ENCODE measurements around the gene BCAP31. TPM values are rescaled to one million over a fixed set of nuclear protein-coding genes. Genes with fewer than 3 reads are reported as not detected.
"Not testable (repeated sequence)": the region's sequence is repeated elsewhere in the genome, so short reads cannot be mapped to it uniquely, and the experiment has no call there.

BCAP31 gene
- total and polyA plus RNA-seq, 9 donors: 53.7 to 195 (median 135) TPM

DNA sequence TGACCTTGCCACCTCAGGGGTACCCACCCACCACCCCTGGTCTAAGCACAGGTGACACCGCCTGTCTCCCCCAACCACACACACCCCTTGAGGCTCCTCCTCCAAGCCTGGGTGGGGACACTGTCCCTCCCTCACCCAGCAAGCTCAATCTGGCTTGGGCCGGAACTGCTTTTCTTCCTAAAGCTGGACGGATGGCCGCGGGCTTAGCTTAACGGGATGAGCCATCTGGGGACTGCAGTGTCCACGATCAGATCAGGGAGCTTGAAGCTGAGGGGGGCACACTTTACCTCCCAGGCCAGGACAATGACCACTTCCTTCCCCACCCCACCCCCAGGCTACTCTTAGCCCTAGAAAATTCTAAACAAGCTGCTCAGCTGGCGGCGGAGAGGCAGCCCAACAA, 37.5 kb downstream of the BCAP31 start:
- H3K36me3 ChIP-seq: no peaks in the 10 kb centered on the region
- H3K9me3 ChIP-seq: no peaks in the 10 kb centered on the region
- H3K27ac ChIP-seq: no peak overlapping the region
- no peak for TF ChIP-seq POLR2A (IDR thresholded peaks at IDR 0.05)
- TF ChIP-seq CTCF (IDR thresholded peaks at IDR 0.05): no peak
- TF ChIP-seq EP300 (IDR thresholded peaks at IDR 0.05): no peak
- H3K27me3 ChIP-seq: no peaks in the 10 kb centered on the region
- H3K4me1 ChIP-seq (ENCODE audit: insufficient read depth): no peaks in the 10 kb centered on the region
- DNase-seq: peak in 1 of 5 donors; percentile 17
- H3K4me3 ChIP-seq: no peak overlapping the region
- 55 to 61% (median 60%) methylated on average over 8 to 9 of the region's 9 CpGs for WGBS, 3 donors
- intact Hi-C loops (cut with DNase I): no loop called here

GRCh38 chrX:153685751-153686696, 38.2 kb downstream of the BCAP31 start:
- intact Hi-C loops (cut with DNase I): no loop called here
- Histone ChIP-seq H3K4me3 (no peak overlapping the region), H3K36me3 (no peaks in the 10 kb centered on the region), H3K27me3 (no peaks in the 10 kb centered on the region), H3K9me3 (no peaks in the 10 kb centered on the region), H3K27ac (no peak overlapping the region), H3K4me1 (ENCODE audit: insufficient read depth) (no peaks in the 10 kb centered on the region)
- peak in 2 of 5 donors; percentile 16 to 18 for DNase-seq
- WGBS, 3 donors: 68 to 74% (median 73%) methylated on average over 24 of the region's 24 CpGs
- no peak for TF ChIP-seq CTCF (IDR thresholded peaks at IDR 0.05)
- TF ChIP-seq EP300 (IDR thresholded peaks at IDR 0.05): no peak
- TF ChIP-seq POLR2A (IDR thresholded peaks at IDR 0.05): no peak

DNA sequence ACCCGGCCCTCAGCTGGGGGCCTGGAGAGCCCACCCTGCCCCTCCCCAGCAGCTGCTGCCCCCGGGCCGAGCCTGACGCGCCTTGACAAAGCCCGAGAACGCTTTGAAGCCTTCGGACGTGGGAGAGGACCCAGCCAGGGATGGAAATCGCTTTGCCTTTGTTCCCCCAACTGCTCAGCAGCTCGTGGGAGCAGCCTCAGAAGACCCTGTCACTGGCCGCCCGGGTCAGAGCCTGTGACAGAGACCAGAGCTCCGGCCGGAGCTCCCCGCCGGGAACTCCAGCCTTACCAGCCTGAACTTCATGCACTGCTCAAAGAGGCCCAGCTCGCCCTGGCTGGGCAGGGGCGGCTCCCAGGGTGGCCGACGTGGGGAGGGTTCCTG, 39.0 kb downstream of the BCAP31 start:
- TF ChIP-seq CTCF (IDR thresholded peaks at IDR 0.05) (no peak), POLR2A (IDR thresholded peaks at IDR 0.05) (no peak), EP300 (IDR thresholded peaks at IDR 0.05) (no peak)
- intact Hi-C loops (cut with DNase I): no loop called here
- no peak overlapping the region for H3K4me3 ChIP-seq
- DNase-seq: peak in 3 of 5 donors; percentile 13 to 17 (median 14)
- no peaks in the 10 kb centered on the region for H3K36me3 ChIP-seq
- H3K4me1 ChIP-seq (ENCODE audit: insufficient read depth): no peaks in the 10 kb centered on the region
- no peaks in the 10 kb centered on the region for H3K27me3 ChIP-seq
- H3K27ac ChIP-seq: no peak overlapping the region
- whole genome bisulfite sequencing, 3 donors: 65 to 79% (median 74%) methylated on average over 18 to 21 of the region's 21 CpGs
- no peaks in the 10 kb centered on the region for H3K9me3 ChIP-seq

DNA sequence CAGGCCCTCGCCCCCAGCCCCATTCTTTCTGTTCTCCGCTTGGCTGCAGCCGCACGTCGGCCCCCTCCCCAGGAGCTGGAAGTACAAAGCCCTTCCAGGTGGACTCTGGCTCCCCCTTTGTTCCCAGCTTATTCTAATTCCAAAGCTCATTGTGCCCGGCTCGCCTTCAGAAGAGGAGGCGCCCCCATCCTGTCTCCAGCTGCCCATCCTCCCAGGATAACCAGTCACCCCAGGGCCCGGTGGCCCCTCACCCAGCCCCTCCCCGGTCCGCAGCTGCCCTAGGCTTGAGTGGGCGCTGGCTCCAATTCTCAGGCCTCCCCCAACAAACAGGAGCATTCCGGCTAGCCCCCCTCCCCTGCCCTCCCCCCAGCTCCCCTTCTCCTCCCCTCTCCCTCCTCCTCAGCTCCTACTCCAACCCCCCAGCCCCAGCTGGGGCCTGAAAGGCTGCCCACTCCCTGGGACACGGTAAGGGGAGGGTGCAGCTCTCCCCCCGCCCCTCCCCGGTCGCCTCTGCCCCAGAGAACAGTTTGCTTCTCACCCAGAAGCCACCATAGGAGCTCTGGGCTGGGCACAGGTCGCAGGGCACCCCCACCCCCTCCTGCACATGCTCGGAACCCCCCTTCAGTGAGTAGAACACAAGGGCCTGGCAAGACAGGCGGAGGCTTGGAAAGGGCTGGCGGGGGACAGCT, 39.6 kb downstream of the BCAP31 start:
- Histone ChIP-seq H3K36me3 (no peaks in the 10 kb centered on the region), H3K4me3 (no peak overlapping the region), H3K27me3 (no peaks in the 10 kb centered on the region), H3K4me1 (ENCODE audit: insufficient read depth) (no peaks in the 10 kb centered on the region), H3K9me3 (no peaks in the 10 kb centered on the region), H3K27ac (no peak overlapping the region)
- 45 to 61% (median 54%) methylated on average over 16 to 21 of the region's 21 CpGs for WGBS, 3 donors
- TF ChIP-seq POLR2A (IDR thresholded peaks at IDR 0.05) (no peak), EP300 (IDR thresholded peaks at IDR 0.05) (no peak), CTCF (IDR thresholded peaks at IDR 0.05) (no peak)
- intact Hi-C loops (cut with DNase I): no loop called here
- peak in 2 of 5 donors; percentile 10 to 15 for DNase-seq

DNA sequence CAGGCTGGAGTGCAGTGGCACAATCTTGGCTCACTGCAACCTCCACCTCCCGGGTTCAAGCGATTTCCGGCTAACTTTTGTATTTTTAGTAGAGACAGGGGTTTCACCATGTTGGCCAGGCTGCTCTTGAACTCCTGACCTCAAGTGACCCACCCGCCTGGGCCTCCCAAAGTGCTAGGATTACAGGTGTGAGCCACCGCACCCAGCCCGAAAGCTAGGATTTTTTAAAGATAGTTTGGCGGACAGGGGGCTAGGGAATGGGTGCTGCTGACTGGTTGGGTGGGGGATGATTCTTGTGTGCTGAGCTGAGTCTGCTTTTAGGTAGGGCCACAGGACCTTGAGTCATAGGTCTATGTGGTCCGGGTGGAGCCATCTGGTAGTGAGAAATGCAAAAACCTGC, 40.7 kb downstream of the BCAP31 start:
- intact Hi-C loops (cut with DNase I); H3K36me3 ChIP-seq; H3K4me1 ChIP-seq (ENCODE audit: insufficient read depth); H3K27ac ChIP-seq; H3K4me3 ChIP-seq; H3K27me3 ChIP-seq; H3K9me3 ChIP-seq: not testable (repeated sequence)
- DNase-seq: peak in 2 of 5 donors; percentile 1 to 9
- 93 to 98% (median 95%) methylated on average over 8 of the region's 8 CpGs for WGBS, 3 donors

All from ovary (tissue), 9 donors.